HEK293T (cell line): Measurements from ENCODE around the gene CPA2.

Experiments
- CTCF ChIA-PET: fragments of 350-600 bp; formaldehyde crosslinking; extraction: SDS; loops from one replicate; lab custom pipeline; 2021; ENCODE audit warnings: antibody characterized with exemption, inconsistent platforms; lab: Yijun Ruan, JAX
- POLR2A ChIA-PET: fragments of 350-600 bp; formaldehyde crosslinking; extraction: SDS; loops from one replicate; lab custom pipeline; 2020; ENCODE audit warnings: antibody characterized with exemption, inconsistent platforms; lab: Yijun Ruan, JAX
- DNase-seq: peaks from one replicate; pipeline ENCODE4 v3.0.0; 2012; ENCODE audit warnings: mixed read lengths; ENCODE audit errors: extremely low spot score
- ARNT ChIP-seq: fragments of 450-650 bp; IDR thresholded peaks from 2 replicates; pipeline ENCODE4 v1.6.1; 2017; ENCODE audit warnings: mild to moderate bottlenecking
- BHLHE40 ChIP-seq: fragments of 450-650 bp; IDR thresholded peaks from 2 replicates; pipeline ENCODE4 v1.6.1; 2016; ENCODE audit warnings: mild to moderate bottlenecking, moderate library complexity, borderline replicate concordance
- CTBP1 ChIP-seq: fragments of 450-650 bp; IDR thresholded peaks from 2 replicates; pipeline ENCODE4 v1.6.1; 2016; ENCODE audit warnings: borderline replicate concordance
- ELF4 ChIP-seq: fragments of 450-650 bp; IDR thresholded peaks from 2 replicates; pipeline ENCODE4 v1.6.1; 2017; ENCODE audit warnings: antibody characterized with exemption
- FOXA1 ChIP-seq: fragments of 450-650 bp; IDR thresholded peaks from 2 replicates; pipeline ENCODE4 v1.6.1; 2016; ENCODE audit warnings: mild to moderate bottlenecking
- FOXK2 ChIP-seq: fragments of 450-650 bp; IDR thresholded peaks from 2 replicates; pipeline ENCODE4 v1.6.1; 2016; ENCODE audit warnings: mild to moderate bottlenecking
- FOXM1 ChIP-seq: fragments of 450-650 bp; IDR thresholded peaks from 2 replicates; pipeline ENCODE4 v1.6.1; 2017; ENCODE audit warnings: mild to moderate bottlenecking, borderline replicate concordance
- HDGF ChIP-seq: fragments of 450-650 bp; IDR thresholded peaks from 2 replicates; pipeline ENCODE4 v1.6.1; 2017; ENCODE audit warnings: antibody characterized with exemption, borderline replicate concordance
- L3MBTL2 ChIP-seq: fragments of 450-650 bp; conservative IDR thresholded peaks from 2 replicates; pipeline ENCODE4 v1.6.1; 2016; ENCODE audit warnings: mild to moderate bottlenecking
- LEF1 ChIP-seq: fragments of 450-650 bp; IDR thresholded peaks from 2 replicates; pipeline ENCODE4 v1.6.1; 2017; ENCODE audit warnings: mild to moderate bottlenecking, borderline replicate concordance
- NFRKB ChIP-seq: fragments of 450-650 bp; IDR thresholded peaks from 2 replicates; pipeline ENCODE4 v1.6.1; 2016; ENCODE audit warnings: mild to moderate bottlenecking, moderate library complexity
- SP1 ChIP-seq: fragments of 450-650 bp; IDR thresholded peaks from 2 replicates; pipeline ENCODE4 v1.6.1; 2017
- SUZ12 ChIP-seq: fragments of 450-650 bp; IDR thresholded peaks from 2 replicates; pipeline ENCODE4 v1.6.1; 2016; ENCODE audit warnings: mild to moderate bottlenecking
- TARDBP ChIP-seq: fragments of 450-650 bp; IDR thresholded peaks from 2 replicates; pipeline ENCODE4 v1.6.1; 2016
- ZNF384 ChIP-seq: fragments of 450-650 bp; IDR thresholded peaks from 2 replicates; pipeline ENCODE4 v1.6.1; 2016
- TF ChIP-seq, protein P1 (sequence below): fragments of 450-650 bp; IDR thresholded peaks from 2 replicates; pipeline ENCODE4 v1.6.1; 2016

Gene CPA2

DNA sequence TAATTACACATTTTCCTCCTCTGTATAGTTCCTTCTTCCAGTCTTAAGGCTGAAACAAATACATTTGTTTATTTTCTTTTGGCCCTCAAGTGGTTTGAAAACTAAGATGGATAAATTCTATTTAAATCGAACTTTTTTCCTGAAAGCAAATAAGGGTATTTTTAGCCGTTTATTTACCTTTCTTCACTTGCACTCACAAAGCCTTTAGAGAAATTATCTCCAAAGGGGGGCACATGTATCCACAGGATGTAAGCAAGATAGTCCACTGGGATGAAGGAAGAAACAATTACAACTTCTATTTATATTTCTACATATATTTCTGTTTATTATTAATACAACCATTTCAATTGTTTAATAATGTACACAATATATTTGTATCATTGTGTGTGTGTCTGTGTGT lies 36.5 kb downstream of the CPA2 start:
- ChIA-PET POLR2A (no interaction called here), CTCF (no interaction called here)

GRCh38 chr7:130303551-130303950 lies 36.9 kb downstream of the CPA2 start:
- TF ChIP-seq SUZ12 (no peak), SP1 (no peak), ZNF384 (no peak), TARDBP (no peak), ELF4 (no peak), BHLHE40 (no peak), LEF1 (no peak), FOXK2 (no peak), L3MBTL2 (no peak), FOXA1 (no peak), ARNT (no peak), HDGF (no peak), CTBP1 (no peak), FOXM1 (no peak), NFRKB (no peak)
- TF ChIP-seq, protein P1, sequence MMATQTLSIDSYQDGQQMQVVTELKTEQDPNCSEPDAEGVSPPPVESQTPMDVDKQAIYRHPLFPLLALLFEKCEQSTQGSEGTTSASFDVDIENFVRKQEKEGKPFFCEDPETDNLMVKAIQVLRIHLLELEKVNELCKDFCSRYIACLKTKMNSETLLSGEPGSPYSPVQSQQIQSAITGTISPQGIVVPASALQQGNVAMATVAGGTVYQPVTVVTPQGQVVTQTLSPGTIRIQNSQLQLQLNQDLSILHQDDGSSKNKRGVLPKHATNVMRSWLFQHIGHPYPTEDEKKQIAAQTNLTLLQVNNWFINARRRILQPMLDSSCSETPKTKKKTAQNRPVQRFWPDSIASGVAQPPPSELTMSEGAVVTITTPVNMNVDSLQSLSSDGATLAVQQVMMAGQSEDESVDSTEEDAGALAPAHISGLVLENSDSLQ, result no peak
- DNase-seq, result no peak
- POLR2A ChIA-PET, result no interaction called here
- CTCF ChIA-PET, result no interaction called here

More for the DNA sequence above, 36.5 kb downstream of the CPA2 start:
- TF ChIP-seq BHLHE40 (no peak), SP1 (no peak), NFRKB (no peak), L3MBTL2 (no peak), ZNF384 (no peak), HDGF (no peak), LEF1 (no peak), FOXM1 (no peak)
- TF ChIP-seq, protein P1, result no peak
- no peak for DNase-seq

DNA sequence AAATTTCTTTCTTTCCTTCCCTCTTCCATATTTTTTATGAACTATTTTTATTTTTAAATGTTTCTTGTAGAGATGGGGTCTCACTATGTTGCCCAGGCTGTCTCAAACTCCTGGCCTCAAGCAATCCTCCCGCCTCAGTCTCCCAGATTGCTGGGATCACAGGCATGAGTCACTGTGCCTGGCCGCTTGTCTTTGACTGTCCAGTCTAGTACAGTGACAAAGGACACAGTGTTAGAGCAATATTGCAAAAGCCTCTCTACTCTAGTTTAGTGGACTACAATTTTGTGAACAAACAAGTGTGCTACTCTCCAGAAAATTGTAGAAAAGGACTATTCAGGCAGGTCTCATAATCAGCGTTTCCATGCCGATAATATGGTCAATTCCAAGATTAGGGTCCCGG lies 37.3 kb downstream of the CPA2 start:
- TF ChIP-seq SUZ12, result no peak
- no peak for TF ChIP-seq HDGF
- TF ChIP-seq NFRKB, result no peak
- no peak for TF ChIP-seq LEF1
- no peak for TF ChIP-seq FOXK2
- no peak for TF ChIP-seq ZNF384
- no peak for TF ChIP-seq CTBP1
- TF ChIP-seq L3MBTL2, result no peak
- TF ChIP-seq ARNT, result no peak
- TF ChIP-seq TARDBP, result no peak
- TF ChIP-seq SP1, result no peak
- TF ChIP-seq, protein P1, result no peak
- no peak for TF ChIP-seq ELF4
- no peak for TF ChIP-seq BHLHE40
- TF ChIP-seq FOXA1, result no peak
- no peak for TF ChIP-seq FOXM1
- CTCF ChIA-PET, result no interaction called here
- POLR2A ChIA-PET, result no interaction called here
- no peak for DNase-seq

DNA sequence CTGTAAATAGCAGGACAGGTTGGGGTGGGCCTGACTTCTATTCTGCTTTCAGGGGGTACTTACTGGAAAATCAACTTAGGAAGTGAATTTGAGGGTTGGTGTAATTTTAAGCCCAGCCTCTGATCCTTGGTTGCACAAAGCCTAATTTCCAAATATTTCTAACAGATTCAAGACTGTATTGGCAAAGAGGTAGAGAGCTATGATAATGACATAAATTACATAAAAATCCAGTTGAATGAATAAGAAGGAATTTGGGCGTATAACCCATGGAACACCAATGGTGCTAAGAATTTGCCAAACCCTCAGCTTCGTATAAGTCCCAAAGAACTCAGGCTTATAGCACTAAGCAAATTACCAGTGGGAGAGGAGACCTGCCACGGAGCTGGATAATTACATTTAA lies 38.2 kb downstream of the CPA2 start:
- DNase-seq, result no peak
- POLR2A ChIA-PET, result no interaction called here
- CTCF ChIA-PET, result no interaction called here
- TF ChIP-seq, protein P1, result no peak
- no peak for TF ChIP-seq CTBP1
- no peak for TF ChIP-seq ZNF384
- TF ChIP-seq TARDBP, result no peak
- TF ChIP-seq LEF1, result no peak
- no peak for TF ChIP-seq SUZ12
- no peak for TF ChIP-seq NFRKB

DNA sequence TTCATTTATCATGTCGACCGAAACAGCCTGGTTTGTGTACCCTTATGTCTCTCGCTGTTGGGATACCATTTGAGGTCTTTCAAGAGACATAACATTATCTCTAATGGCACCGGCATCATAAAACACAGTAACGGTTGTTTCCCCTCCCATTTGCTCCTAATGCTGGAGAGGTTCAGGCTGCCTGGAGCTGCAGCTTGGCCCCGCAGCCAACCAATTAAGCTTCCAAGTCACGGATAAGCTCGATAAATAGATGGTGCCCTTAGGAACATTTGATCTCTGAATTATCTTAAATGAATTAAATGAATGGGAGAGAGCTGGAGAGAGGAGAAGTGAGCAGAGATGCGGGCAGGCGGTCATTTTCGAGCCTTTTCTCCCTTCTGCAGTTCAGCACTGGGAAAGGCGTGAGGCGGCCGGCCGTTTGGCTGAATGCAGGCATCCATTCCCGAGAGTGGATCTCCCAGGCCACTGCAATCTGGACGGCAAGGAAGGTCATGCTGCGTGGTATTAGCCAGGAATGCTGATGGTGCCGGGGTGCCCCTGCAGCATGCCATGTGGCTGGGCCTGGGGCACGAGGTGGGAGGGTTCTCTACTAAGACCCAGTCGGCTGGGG lies 38.9 kb downstream of the CPA2 start:
- POLR2A ChIA-PET, result no interaction called here
- DNase-seq, result no peak
- CTCF ChIA-PET, result no interaction called here
- no peak for TF ChIP-seq SP1
- TF ChIP-seq ARNT, result no peak
- no peak for TF ChIP-seq ZNF384
- TF ChIP-seq CTBP1, result no peak
- TF ChIP-seq FOXM1, result no peak
- TF ChIP-seq NFRKB, result no peak
- no peak for TF ChIP-seq L3MBTL2
- no peak for TF ChIP-seq ELF4
- no peak for TF ChIP-seq FOXK2
- TF ChIP-seq SUZ12, result no peak
- TF ChIP-seq FOXA1, result no peak
- TF ChIP-seq, protein P1, result no peak
- no peak for TF ChIP-seq HDGF
- no peak for TF ChIP-seq LEF1
- no peak for TF ChIP-seq TARDBP
- no peak for TF ChIP-seq BHLHE40
